GM18505 (cell line): ENCODE data around the gene AKIP1.

Experiments
- ATAC-seq: cut with Tn5 transposase; IDR thresholded peaks from one replicate; pipeline ENCODE4 v1.9.1; 2021; ENCODE audit not compliant: unreplicated experiment
- POLR2A ChIP-seq: IDR thresholded peaks from 4 replicates; pipeline ENCODE4 v1.6.1; 2011; ENCODE audit warnings: borderline replicate concordance; ENCODE audit not compliant: insufficient read depth, insufficient read length; ENCODE audit errors: extremely low read depth

Gene AKIP1

DNA sequence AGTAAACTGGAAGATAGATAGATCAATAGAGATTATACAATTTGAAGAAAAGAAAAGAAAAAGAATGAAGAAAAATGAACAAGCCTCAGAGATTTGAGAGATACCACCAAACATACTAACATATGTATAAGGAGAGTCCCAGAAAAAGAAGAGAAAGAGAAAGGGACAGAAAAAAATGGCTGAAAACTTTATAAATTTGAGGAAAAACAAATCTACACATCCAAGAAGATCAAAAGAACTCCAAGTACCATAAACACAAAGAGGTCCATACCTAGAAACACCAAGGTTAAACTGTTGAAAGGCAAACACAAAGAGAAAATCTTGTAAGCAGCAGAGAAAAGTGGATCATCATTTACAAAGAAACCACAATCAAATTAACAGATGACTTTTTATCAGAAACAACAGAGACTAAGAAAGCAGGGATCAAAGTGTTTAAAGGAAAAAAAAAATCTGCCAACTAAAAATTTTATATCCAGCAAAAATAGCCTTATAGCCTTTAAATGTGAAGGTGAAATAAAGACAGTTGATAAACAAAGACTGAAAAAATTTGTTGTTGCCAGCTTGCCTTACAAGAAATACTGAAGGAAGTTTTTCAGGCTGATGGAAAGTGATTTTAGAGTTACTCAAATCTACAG lies 11.8 kb upstream of the AKIP1 start:
- ATAC-seq = no peak
- no peak for TF ChIP-seq POLR2A

DNA sequence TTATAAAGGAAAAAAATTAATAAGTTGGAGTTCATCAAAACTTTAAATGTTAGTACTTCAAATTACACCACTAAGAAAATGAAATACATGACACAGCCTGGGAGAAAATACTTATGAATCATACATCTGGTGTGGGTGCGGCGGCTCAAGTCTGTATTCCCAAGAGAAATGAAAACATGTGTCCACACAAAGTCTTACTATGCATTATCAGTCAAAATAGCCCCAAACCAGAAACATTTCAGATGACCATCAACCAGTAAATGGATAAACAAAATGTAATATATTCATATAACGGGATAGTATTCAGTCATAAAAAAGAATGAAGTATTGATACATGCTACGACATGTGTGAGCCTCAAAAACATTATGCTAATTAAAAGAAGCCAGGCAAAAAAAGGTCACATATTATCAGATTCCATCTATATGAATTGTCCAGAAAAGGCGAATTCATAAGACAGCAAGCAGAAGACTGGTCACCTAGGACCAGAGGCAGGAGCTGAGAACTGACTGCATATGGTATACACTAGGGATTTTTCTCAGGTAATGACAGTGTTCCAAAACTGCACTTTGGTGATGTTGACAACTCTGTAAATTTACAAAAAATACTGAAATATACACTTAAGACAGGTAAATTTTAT lies 5.3 kb upstream of the AKIP1 start:
- no peak for TF ChIP-seq POLR2A
- ATAC-seq = no peak

- TF ChIP-seq POLR2A = no peak
- ATAC-seq = no peak
These were observed 3.9 kb upstream of the AKIP1 start for GRCh38 chr11:8907116-8907515.

- no peak for ATAC-seq
- no peak for TF ChIP-seq POLR2A
These were observed 2.9 kb upstream of the AKIP1 start for GRCh38 chr11:8908099-8908498.

GRCh38 chr11:8910649-8911026 lies 351 bp upstream of the AKIP1 start:
- no peak for ATAC-seq
- TF ChIP-seq POLR2A = no peak

DNA sequence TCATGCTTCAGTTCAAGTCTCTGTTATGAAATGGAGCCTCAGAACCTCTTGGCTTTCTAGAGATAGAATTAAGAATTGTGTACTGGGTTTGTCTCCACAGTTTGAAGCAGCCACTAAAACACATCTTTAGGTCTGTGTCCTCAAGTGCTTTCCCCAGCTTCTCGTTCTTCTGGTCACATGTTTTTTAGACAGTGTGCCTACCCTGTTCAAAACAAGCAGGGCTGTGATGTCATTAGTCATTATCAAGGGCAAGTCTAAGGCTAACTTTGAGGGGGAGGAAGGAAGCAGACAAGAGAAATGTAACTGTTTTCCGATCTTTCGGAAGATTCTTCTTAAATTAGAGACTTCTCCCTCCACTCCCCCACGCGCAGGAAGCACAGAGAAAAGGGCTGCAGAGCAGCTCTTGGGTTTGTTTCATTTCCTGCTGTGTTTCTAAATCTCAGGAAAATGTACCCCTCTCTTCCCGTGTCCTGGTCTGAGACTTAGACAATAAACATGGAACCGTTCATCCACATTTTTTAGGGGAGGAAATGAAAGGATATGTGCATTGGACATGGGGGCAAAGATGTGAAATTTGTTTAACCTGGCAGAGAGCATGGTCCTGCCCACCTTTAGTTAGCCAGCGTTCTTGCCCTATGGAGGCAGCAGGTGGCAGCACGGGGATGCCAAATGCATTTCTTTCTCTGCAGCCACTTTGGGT lies 3.1 kb downstream of the AKIP1 start:
- TF ChIP-seq POLR2A = no peak
- no peak for ATAC-seq

- no peak for TF ChIP-seq POLR2A
These were observed 3.7 kb downstream of the AKIP1 start for GRCh38 chr11:8914661-8915018.

GRCh38 chr11:8917157-8917825 lies 6.3 kb downstream of the AKIP1 start:
- no peak for ATAC-seq
- TF ChIP-seq POLR2A = no peak

More at GRCh38 chr11:8914661-8915018, 3.7 kb downstream of the AKIP1 start:
- no peak for ATAC-seq

- no peak for ATAC-seq
- TF ChIP-seq POLR2A = no peak
These were observed 11.7 kb downstream of the AKIP1 start for GRCh38 chr11:8922691-8923090.

- ATAC-seq = no peak
- TF ChIP-seq POLR2A = no peak
These were observed 14.7 kb downstream of the AKIP1 start for GRCh38 chr11:8925711-8926110.

DNA sequence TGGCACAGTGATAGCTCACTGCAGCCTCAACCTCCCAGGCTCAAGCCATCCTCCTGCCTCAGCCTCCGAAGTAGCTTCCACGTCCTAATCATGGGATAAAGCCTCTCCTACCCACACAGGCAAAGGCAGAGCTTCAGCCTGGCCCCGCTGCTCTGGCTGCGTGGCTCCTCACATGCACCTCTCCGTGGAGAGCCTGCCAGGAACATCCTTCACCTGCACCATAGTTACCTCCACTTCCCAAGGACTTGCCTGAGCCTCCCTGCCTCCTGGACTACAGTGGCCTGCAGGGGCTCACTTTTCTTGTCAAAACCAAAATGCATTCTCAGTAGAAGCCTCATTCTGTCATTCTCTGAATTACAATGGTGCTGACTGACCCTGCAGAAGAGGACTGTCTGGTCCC lies 15.2 kb downstream of the AKIP1 start:
- ATAC-seq = no peak
- TF ChIP-seq POLR2A = no peak

DNA sequence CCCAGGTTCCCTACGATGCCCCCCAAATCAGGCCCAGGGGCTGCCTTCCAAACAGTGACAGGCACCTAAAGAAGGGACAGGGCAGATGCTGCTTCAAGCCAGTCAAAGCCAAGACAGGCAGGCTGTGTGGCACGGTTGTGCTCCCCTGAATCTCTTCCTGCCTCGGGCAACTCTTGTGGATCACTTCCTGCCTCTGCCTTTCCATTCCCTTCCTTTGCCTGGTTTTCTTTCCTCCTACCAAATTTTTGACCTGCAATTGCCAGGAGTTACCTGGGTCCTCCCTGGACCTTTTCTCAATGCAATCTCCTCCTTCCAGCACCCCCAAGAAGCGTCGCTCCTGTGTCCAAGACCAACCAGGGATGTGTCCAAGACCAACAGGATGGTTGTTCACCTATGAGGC lies 16.2 kb downstream of the AKIP1 start:
- no peak for TF ChIP-seq POLR2A
- no peak for ATAC-seq

DNA sequence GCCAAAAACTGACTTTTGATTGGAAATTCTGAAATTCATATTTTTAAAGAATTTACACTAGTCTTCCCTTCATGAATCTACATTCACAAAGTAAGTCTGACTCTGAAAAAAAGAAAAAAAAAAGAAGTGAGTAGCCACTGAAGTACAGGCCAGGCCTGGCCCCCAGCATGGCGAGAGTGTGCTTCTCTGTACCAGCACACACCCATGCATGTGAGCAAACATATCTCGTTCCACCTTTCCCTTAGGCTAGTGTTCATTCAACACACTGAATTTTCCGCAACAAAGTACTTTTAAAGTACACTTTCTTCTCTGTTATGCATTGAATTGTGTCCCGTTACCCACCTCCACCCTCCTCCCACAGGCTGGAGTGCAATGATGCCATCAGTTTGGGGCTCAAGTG lies 17.2 kb downstream of the AKIP1 start:
- ATAC-seq = no peak

More for the DNA sequence above, 17.2 kb downstream of the AKIP1 start:
- TF ChIP-seq POLR2A = no peak
